ENCODE data around the gene SLC7A8.

SLC7A8 gene

DNA sequence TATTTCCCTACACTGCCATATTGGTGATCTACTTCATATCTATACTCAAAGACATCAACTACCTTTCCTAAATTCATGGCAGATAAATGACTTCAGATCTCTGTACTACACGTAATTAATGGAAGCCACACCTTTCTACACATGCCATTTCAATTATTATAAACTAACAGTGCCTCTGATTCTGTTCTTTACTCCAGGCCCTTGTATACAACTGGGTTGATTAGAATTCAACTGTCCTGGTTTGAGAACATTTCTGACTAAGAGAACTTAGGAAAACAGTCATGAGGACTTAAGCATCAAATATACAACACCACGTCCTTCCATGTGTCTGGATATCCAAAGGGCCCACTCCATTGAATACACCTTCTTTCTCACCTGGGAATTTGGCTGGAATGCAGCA is 90.4 kb downstream of the SLC7A8 start:
- Histone ChIP-seq H3K27me3 (ENCODE audit: control insufficient read depth, insufficient read depth, low read length) (no peaks in the 10 kb centered on the region), H3K9ac (ENCODE audit: low read length) (no peak overlapping the region), H3K9me3 (ENCODE audit: control insufficient read depth, low read length) (no peaks in the 10 kb centered on the region), H3K36me3 (ENCODE audit: control insufficient read depth, insufficient read depth, low read length) (peaks cover 5% of the 10 kb centered on the region), H3K4me1 (ENCODE audit: control insufficient read depth, insufficient read depth, low read length) (peaks cover 24% of the 10 kb centered on the region), H3K4me3 (ENCODE audit: low read length) (no peak overlapping the region)

DNA sequence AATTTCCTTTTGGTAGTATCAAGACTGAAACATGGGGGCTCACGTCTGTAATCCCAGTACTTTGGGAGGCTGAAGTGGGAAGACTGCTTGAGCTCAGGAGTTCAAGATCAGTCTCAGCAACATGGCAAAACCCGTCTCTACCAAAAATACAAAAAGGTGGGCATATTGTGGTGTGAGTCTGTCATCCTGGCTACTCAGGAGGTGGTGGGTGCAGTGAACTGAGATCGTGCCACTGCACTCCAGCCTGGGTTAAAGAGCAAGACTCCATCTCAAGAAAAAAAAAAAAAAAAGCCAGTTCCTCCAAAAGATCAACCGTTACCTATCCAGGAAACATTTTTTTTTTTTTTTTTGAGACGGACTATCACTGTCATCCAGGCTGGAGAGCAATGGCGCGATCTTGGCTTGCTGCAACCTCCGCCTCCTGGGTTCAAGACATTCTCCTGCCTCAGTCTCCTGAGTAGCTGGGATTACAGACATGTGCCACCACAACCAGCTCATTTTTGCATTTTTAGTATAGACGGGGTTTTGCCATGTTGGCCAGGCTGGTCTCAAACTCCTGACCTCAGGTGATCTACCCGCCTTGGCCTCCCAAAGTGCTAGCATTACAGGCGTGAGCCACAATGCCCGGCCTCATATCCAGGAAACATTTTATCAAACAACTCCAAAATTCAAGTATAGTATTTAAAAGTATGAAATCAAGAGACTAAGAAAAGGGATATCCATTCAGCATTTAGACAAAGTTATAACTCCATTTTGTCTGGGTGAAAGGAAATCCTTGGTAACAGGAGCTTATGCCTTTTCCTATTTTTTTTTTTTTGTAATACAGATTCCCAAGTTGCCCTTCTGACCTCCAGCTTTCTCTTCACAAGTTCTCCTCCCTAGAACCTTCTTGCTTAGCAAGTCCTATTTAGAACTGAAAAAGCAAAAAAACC is 91.9 kb downstream of the SLC7A8 start:
- H3K9ac ChIP-seq (ENCODE audit: low read length), result no peak overlapping the region
- no peaks in the 10 kb centered on the region for H3K9me3 ChIP-seq (ENCODE audit: control insufficient read depth, low read length)
- peaks cover 5% of the 10 kb centered on the region for H3K36me3 ChIP-seq (ENCODE audit: control insufficient read depth, insufficient read depth, low read length)
- peaks cover 18% of the 10 kb centered on the region for H3K4me1 ChIP-seq (ENCODE audit: control insufficient read depth, insufficient read depth, low read length)
- H3K4me3 ChIP-seq (ENCODE audit: low read length), result no peak overlapping the region
- no peaks in the 10 kb centered on the region for H3K27me3 ChIP-seq (ENCODE audit: control insufficient read depth, insufficient read depth, low read length)

DNA sequence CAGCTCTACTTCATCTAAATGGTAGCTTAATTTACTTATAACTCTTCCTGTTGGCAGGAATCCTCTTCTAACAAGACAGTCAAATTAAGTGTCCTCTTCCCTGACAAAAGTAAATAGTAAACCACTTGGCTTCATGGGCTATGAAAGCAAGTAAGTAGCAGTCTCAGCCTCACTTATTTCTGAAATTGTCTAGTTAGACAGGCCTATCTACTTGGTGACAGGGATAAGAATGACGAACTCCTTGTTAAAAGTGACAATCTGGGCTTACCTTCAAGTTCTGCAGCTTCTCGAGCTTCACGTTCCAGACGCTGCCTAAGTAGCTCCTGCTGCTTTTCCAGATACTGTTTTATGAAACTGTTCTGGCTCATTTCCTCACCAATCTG is 93.2 kb downstream of the SLC7A8 start:
- H3K27me3 ChIP-seq (ENCODE audit: control insufficient read depth, insufficient read depth, low read length), result no peaks in the 10 kb centered on the region
- peaks cover 23% of the 10 kb centered on the region for H3K4me1 ChIP-seq (ENCODE audit: control insufficient read depth, insufficient read depth, low read length)
- H3K36me3 ChIP-seq (ENCODE audit: control insufficient read depth, insufficient read depth, low read length), result peaks cover 5% of the 10 kb centered on the region
- H3K9me3 ChIP-seq (ENCODE audit: control insufficient read depth, low read length), result no peaks in the 10 kb centered on the region
- H3K9ac ChIP-seq (ENCODE audit: low read length), result no peak overlapping the region
- H3K4me3 ChIP-seq (ENCODE audit: low read length), result no peak overlapping the region

GRCh38 chr14:23089498-23090253 is 93.8 kb downstream of the SLC7A8 start:
- Histone ChIP-seq H3K9me3 (ENCODE audit: control insufficient read depth, low read length) (no peaks in the 10 kb centered on the region), H3K36me3 (ENCODE audit: control insufficient read depth, insufficient read depth, low read length) (peaks cover 5% of the 10 kb centered on the region), H3K4me1 (ENCODE audit: control insufficient read depth, insufficient read depth, low read length) (peaks cover 23% of the 10 kb centered on the region), H3K27me3 (ENCODE audit: control insufficient read depth, insufficient read depth, low read length) (no peaks in the 10 kb centered on the region), H3K9ac (ENCODE audit: low read length) (no peak overlapping the region), H3K4me3 (ENCODE audit: low read length) (no peak overlapping the region)

DNA sequence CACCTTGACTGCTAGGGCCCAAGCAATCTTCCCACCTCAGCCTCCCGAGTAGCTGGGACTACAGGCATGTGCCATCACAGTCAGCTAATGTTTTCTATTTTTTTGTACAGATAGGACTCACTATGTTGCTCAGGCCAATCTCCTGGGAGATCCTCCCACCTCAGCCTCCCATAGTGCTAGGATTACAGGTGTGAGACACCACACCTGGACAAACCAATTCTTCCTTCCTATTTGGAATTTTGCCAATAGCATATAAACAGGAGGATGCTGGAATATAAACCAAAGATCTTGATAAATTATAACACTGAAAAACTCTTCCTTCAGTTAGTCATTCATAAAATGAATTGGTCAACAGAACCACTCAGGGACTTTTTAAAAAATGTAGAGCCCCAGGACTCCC is 96.9 kb downstream of the SLC7A8 start:
- H3K9ac ChIP-seq (ENCODE audit: low read length), result no peak overlapping the region
- H3K27me3 ChIP-seq (ENCODE audit: control insufficient read depth, insufficient read depth, low read length), result no peaks in the 10 kb centered on the region
- no peak overlapping the region for H3K4me3 ChIP-seq (ENCODE audit: low read length)
- H3K9me3 ChIP-seq (ENCODE audit: control insufficient read depth, low read length), result no peaks in the 10 kb centered on the region
- H3K4me1 ChIP-seq (ENCODE audit: control insufficient read depth, insufficient read depth, low read length), result peaks cover 11% of the 10 kb centered on the region
- peaks cover 5% of the 10 kb centered on the region for H3K36me3 ChIP-seq (ENCODE audit: control insufficient read depth, insufficient read depth, low read length)

- Histone ChIP-seq H3K36me3 (ENCODE audit: control insufficient read depth, insufficient read depth, low read length) (peaks cover 7% of the 10 kb centered on the region), H3K4me1 (ENCODE audit: control insufficient read depth, insufficient read depth, low read length) (peaks cover 11% of the 10 kb centered on the region), H3K4me3 (ENCODE audit: low read length) (no peak overlapping the region), H3K27me3 (ENCODE audit: control insufficient read depth, insufficient read depth, low read length) (no peaks in the 10 kb centered on the region), H3K9me3 (ENCODE audit: control insufficient read depth, low read length) (no peaks in the 10 kb centered on the region), H3K9ac (ENCODE audit: low read length) (no peak overlapping the region)
These were observed 98.0 kb downstream of the SLC7A8 start for GRCh38 chr14:23085458-23085857.

DNA sequence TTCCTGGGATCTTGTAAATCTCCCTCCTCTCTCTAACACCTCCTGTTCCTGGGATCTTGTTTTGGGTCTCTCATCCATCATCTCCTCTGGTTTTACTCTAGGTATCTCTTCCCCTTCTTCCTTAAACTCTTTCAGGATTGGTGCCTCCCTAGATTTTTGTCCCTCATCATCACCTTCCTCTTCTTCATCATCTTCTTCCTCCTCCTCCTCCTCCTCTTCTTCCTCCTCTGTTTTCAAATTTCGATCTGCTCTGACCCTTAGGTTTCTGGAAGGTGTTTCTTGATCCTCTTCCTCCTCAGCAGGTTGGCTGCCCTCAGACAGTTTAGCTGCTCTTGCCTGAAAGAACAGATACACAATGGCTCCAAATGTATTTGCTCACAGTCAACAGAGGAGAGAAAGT is 103.0 kb downstream of the SLC7A8 start:
- H3K9me3 ChIP-seq (ENCODE audit: control insufficient read depth, low read length), result no peaks in the 10 kb centered on the region
- H3K4me3 ChIP-seq (ENCODE audit: low read length), result no peak overlapping the region
- peaks cover 23% of the 10 kb centered on the region for H3K36me3 ChIP-seq (ENCODE audit: control insufficient read depth, insufficient read depth, low read length)
- H3K4me1 ChIP-seq (ENCODE audit: control insufficient read depth, insufficient read depth, low read length), result no peaks in the 10 kb centered on the region
- H3K9ac ChIP-seq (ENCODE audit: low read length), result no peak overlapping the region
- no peaks in the 10 kb centered on the region for H3K27me3 ChIP-seq (ENCODE audit: control insufficient read depth, insufficient read depth, low read length)

- H3K9ac ChIP-seq (ENCODE audit: low read length), result no peak overlapping the region
- H3K36me3 ChIP-seq (ENCODE audit: control insufficient read depth, insufficient read depth, low read length), result peaks cover 23% of the 10 kb centered on the region
These were observed 103.7 kb downstream of the SLC7A8 start for GRCh38 chr14:23079716-23080115.

GRCh38 chr14:23078692-23079116 is 104.8 kb downstream of the SLC7A8 start:
- Histone ChIP-seq H3K9ac (ENCODE audit: low read length) (no peak overlapping the region), H3K9me3 (ENCODE audit: control insufficient read depth, low read length) (no peaks in the 10 kb centered on the region), H3K27me3 (ENCODE audit: control insufficient read depth, insufficient read depth, low read length) (no peaks in the 10 kb centered on the region), H3K4me1 (ENCODE audit: control insufficient read depth, insufficient read depth, low read length) (no peaks in the 10 kb centered on the region), H3K36me3 (ENCODE audit: control insufficient read depth, insufficient read depth, low read length) (peaks cover 23% of the 10 kb centered on the region), H3K4me3 (ENCODE audit: low read length) (no peak overlapping the region)

More at GRCh38 chr14:23079716-23080115, 103.7 kb downstream of the SLC7A8 start:
- H3K4me1 ChIP-seq (ENCODE audit: control insufficient read depth, insufficient read depth, low read length), result no peaks in the 10 kb centered on the region
- no peaks in the 10 kb centered on the region for H3K27me3 ChIP-seq (ENCODE audit: control insufficient read depth, insufficient read depth, low read length)
- H3K4me3 ChIP-seq (ENCODE audit: low read length), result no peak overlapping the region
- no peaks in the 10 kb centered on the region for H3K9me3 ChIP-seq (ENCODE audit: control insufficient read depth, low read length)

- Histone ChIP-seq H3K36me3 (ENCODE audit: control insufficient read depth, insufficient read depth, low read length) (peaks cover 25% of the 10 kb centered on the region), H3K4me1 (ENCODE audit: control insufficient read depth, insufficient read depth, low read length) (peaks cover 3% of the 10 kb centered on the region), H3K27me3 (ENCODE audit: control insufficient read depth, insufficient read depth, low read length) (no peaks in the 10 kb centered on the region), H3K9me3 (ENCODE audit: control insufficient read depth, low read length) (no peaks in the 10 kb centered on the region), H3K9ac (ENCODE audit: low read length) (no peak overlapping the region), H3K4me3 (ENCODE audit: low read length) (no peak overlapping the region)
These were observed 105.5 kb downstream of the SLC7A8 start for GRCh38 chr14:23077962-23078361.

DNA sequence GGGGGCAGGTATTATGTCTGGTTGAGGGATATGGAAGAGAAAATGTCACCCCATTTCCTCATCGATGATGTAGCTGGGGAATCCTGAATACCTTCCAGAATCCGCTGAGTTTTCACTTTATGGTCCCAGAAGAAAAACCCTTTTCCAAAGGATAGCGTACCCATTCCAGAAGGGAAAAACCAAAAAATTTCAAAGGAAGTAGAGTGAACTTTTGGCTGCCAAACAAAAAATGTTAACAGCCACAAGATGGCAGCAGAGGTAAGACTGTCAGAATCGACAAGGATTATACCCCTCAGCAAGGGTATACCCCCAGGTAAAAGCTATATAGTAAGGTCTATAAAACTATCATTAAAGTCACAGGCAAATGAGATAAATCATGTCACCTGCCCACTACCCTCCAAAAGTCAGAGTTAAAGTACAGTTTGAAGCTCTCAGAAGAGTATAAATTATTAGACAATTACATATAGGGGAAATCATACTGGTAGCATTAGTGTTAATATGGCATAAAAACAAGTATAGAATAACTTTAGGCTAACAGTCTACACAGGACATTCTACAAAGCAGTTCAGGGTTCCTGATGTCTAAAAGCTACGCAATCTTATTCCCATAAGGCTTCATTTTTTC is 106.6 kb downstream of the SLC7A8 start:
- peaks cover 29% of the 10 kb centered on the region for H3K36me3 ChIP-seq (ENCODE audit: control insufficient read depth, insufficient read depth, low read length)
- H3K4me3 ChIP-seq (ENCODE audit: low read length), result no peak overlapping the region
- H3K9me3 ChIP-seq (ENCODE audit: control insufficient read depth, low read length), result no peaks in the 10 kb centered on the region
- no peak overlapping the region for H3K9ac ChIP-seq (ENCODE audit: low read length)
- H3K27me3 ChIP-seq (ENCODE audit: control insufficient read depth, insufficient read depth, low read length), result no peaks in the 10 kb centered on the region
- peaks cover 13% of the 10 kb centered on the region for H3K4me1 ChIP-seq (ENCODE audit: control insufficient read depth, insufficient read depth, low read length)

Data from mucosa of stomach (tissue), 1 donor.